ENCODE results near the gene PLEKHA8. TPM values are rescaled to one million over a fixed set of nuclear protein-coding genes. Genes with fewer than 3 reads are reported as not detected.

Gene PLEKHA8
- total RNA-seq, 2 donors from 2014 or later = 11.7 to 14.9 TPM

- H3K36me3 ChIP-seq = no peaks in the 10 kb centered on the region
Observed at GRCh38 chr7:30040938-30041337, 12.7 kb downstream of the PLEKHA8 start.

GRCh38 chr7:30041526-30042269 is 13.5 kb downstream of the PLEKHA8 start:
- H3K9me3 ChIP-seq = no peaks in the 10 kb centered on the region
- H3K9ac ChIP-seq (ENCODE audit: low read depth in 2 of 2, low read length in 2 of 2) = no peak overlapping the region
- DNase-seq = no peak
- intact Hi-C loops (cut with DNase I) = no loop called here
- H3K36me3 ChIP-seq = no peaks in the 10 kb centered on the region
- H3K4me1 ChIP-seq = no peaks in the 10 kb centered on the region
- H3K27ac ChIP-seq = no peak overlapping the region
- H3K27me3 ChIP-seq = no peaks in the 10 kb centered on the region
- no peak for TF ChIP-seq CTCF (IDR thresholded peaks at IDR 0.05)
- no peak overlapping the region for H3K4me3 ChIP-seq

More at GRCh38 chr7:30040938-30041337, 12.7 kb downstream of the PLEKHA8 start:
- no peak for DNase-seq
- Histone ChIP-seq H3K9me3 (no peaks in the 10 kb centered on the region), H3K4me1 (no peaks in the 10 kb centered on the region), H3K9ac (ENCODE audit: low read depth in 2 of 2, low read length in 2 of 2) (no peak overlapping the region), H3K27me3 (no peaks in the 10 kb centered on the region), H3K4me3 (no peak overlapping the region), H3K27ac (no peak overlapping the region)
- no peak for TF ChIP-seq CTCF (IDR thresholded peaks at IDR 0.05)
- intact Hi-C loops (cut with DNase I) = no loop called here

GRCh38 chr7:30046127-30046770 is 18.0 kb downstream of the PLEKHA8 start:
- H3K36me3 ChIP-seq = peaks cover 7% of the 10 kb centered on the region
- H3K4me1 ChIP-seq = no peaks in the 10 kb centered on the region
- H3K27me3 ChIP-seq = no peaks in the 10 kb centered on the region
- H3K27ac ChIP-seq = no peak overlapping the region
- no peak for TF ChIP-seq CTCF (IDR thresholded peaks at IDR 0.05)
- H3K9ac ChIP-seq (ENCODE audit: low read depth in 2 of 2, low read length in 2 of 2) = no peak overlapping the region
- intact Hi-C loops (cut with DNase I) = no loop called here
- H3K9me3 ChIP-seq = no peaks in the 10 kb centered on the region
- H3K4me3 ChIP-seq = no peak overlapping the region
- no peak for DNase-seq

GRCh38 chr7:30047124-30047523 is 18.9 kb downstream of the PLEKHA8 start:
- no peak for DNase-seq
- intact Hi-C loops (cut with DNase I) = no loop called here
- no peak for TF ChIP-seq CTCF (IDR thresholded peaks at IDR 0.05)
- no peaks in the 10 kb centered on the region for H3K9me3 ChIP-seq
- peaks cover 7% of the 10 kb centered on the region for H3K36me3 ChIP-seq
- no peak overlapping the region for H3K27ac ChIP-seq
- H3K4me3 ChIP-seq = no peak overlapping the region
- H3K27me3 ChIP-seq = no peaks in the 10 kb centered on the region
- H3K4me1 ChIP-seq = no peaks in the 10 kb centered on the region
- no peak overlapping the region for H3K9ac ChIP-seq (ENCODE audit: low read depth in 2 of 2, low read length in 2 of 2)

- Histone ChIP-seq H3K27me3 (no peaks in the 10 kb centered on the region), H3K27ac (no peak overlapping the region), H3K4me3 (no peak overlapping the region), H3K36me3 (peaks cover 7% of the 10 kb centered on the region), H3K9ac (ENCODE audit: low read depth in 2 of 2, low read length in 2 of 2) (no peak overlapping the region), H3K4me1 (no peaks in the 10 kb centered on the region), H3K9me3 (no peaks in the 10 kb centered on the region)
- intact Hi-C loops (cut with DNase I) = no loop called here
- no peak for DNase-seq
- no peak for TF ChIP-seq CTCF (IDR thresholded peaks at IDR 0.05)
Observed at GRCh38 chr7:30048582-30048981, 20.4 kb downstream of the PLEKHA8 start.
